H1 (cell line): ENCODE data around the gene ZBTB16. TPM values are rescaled to one million over a fixed set of nuclear protein-coding genes. Genes with fewer than 3 reads are reported as not detected.

ENCODE experiments used
- CTCF ChIA-PET: fragments of 300-600 bp; sonication (Branson Sonifier 250); formaldehyde crosslinking; loops from one replicate; lab custom pipeline; 2021; ENCODE audit not compliant: partially characterized antibody; lab: Charles Lee
- POLR2A ChIA-PET: fragments of 300-600 bp; sonication (Branson Sonifier 250); formaldehyde crosslinking; loops from one replicate; lab custom pipeline; 2021; ENCODE audit warnings: inconsistent platforms; ENCODE audit not compliant: partially characterized antibody; lab: Charles Lee
- DNase-seq, 2 experiments: peaks; one replicate each; pipeline versions ENCODE4 v3.0.0 to v3.0.0-alpha.2; 2010 to 2022; ENCODE audit warnings: low spot score in 2 of 2, low read depth in 1 of 2, mixed read lengths in 1 of 2
- FAIRE-seq: peaks from 2 replicates; lab custom pipeline; 2011; peaks lifted over from hg19 to GRCh38; lab: Jason Lieb, UNC
- H2AFZ ChIP-seq: 2 replicates; pipeline ENCODE4 v1.8.1; 2012; ENCODE audit warnings: low read length, inconsistent platforms
- H2AK5ac ChIP-seq: 2 replicates; pipeline ENCODE4 v1.6.1; 2013; ENCODE audit warnings: low read depth, low read length
- H2BK120ac ChIP-seq: replicated peaks from 2 replicates; pipeline ENCODE3; 2013; ENCODE audit warnings: low read depth, low read length, inconsistent platforms
- H2BK12ac ChIP-seq: 2 replicates; pipeline ENCODE4 v1.6.1; 2013; ENCODE audit warnings: low read depth, low read length
- H2BK15ac ChIP-seq: 2 replicates; pipeline ENCODE4 v1.6.1; 2013; ENCODE audit warnings: low read length
- H2BK20ac ChIP-seq: 2 replicates; pipeline ENCODE4 v1.6.1; 2013; ENCODE audit warnings: low read length
- H2BK5ac ChIP-seq: 2 replicates; pipeline ENCODE4 v1.6.1; 2013; ENCODE audit warnings: low read depth, low read length
- H3K14ac ChIP-seq: 2 replicates; pipeline ENCODE4 v1.6.1; 2013; ENCODE audit warnings: inconsistent platforms; ENCODE audit not compliant: insufficient read length
- H3K18ac ChIP-seq: 2 replicates; pipeline ENCODE4 v1.6.1; 2013; ENCODE audit warnings: low read length; ENCODE audit errors: extremely low read depth
- H3K23ac ChIP-seq: 2 replicates; pipeline ENCODE4 v1.6.1; 2013; ENCODE audit warnings: inconsistent platforms; ENCODE audit not compliant: insufficient read length
- H3K23me2 ChIP-seq: 2 replicates; pipeline ENCODE4 v1.6.1; 2013; ENCODE audit warnings: low read depth, low read length
- H3K27ac ChIP-seq: 2 replicates; pipeline ENCODE4 v1.6.1; 2011; ENCODE audit warnings: low read depth, low read length, inconsistent platforms
- H3K27me3 ChIP-seq, 4 experiments: replicated peaks in 1 of 4; 1 replicate in 1 of 4; 2 replicates in 3 of 4; pipeline versions ENCODE4 v1.6.1 to v1.8.1; 2011 to 2013; ENCODE audit warnings: low read length in 3 of 4, mild to moderate bottlenecking in 3 of 4, inconsistent platforms in 2 of 4, mixed read lengths in 2 of 4, moderate library complexity in 1 of 4; ENCODE audit not compliant: control insufficient read depth in 3 of 4, insufficient read depth in 3 of 4; ENCODE audit errors: extremely low read depth in 1 of 4
- H3K36me3 ChIP-seq, 4 experiments: 2 replicates each; pipeline versions ENCODE4 v1.6.1 to v1.8.1; 2011 to 2013; ENCODE audit warnings: mild to moderate bottlenecking in 4 of 4, low read length in 3 of 4, moderate library complexity in 2 of 4, control low read depth in 1 of 4, inconsistent platforms in 1 of 4; ENCODE audit not compliant: insufficient read depth in 4 of 4, control insufficient read depth in 2 of 4
- H3K4ac ChIP-seq: replicated peaks from 2 replicates; pipeline ENCODE3; 2013; ENCODE audit warnings: low read length, low read depth, mixed read lengths, inconsistent platforms; ENCODE audit not compliant: insufficient read length
- H3K4me1 ChIP-seq, 4 experiments: replicated peaks in 1 of 4; 1 replicate in 1 of 4; 2 replicates in 3 of 4; pipeline versions ENCODE4 v1.6.1 to v1.8.1; 2011 to 2013; ENCODE audit warnings: low read length in 3 of 4, inconsistent platforms in 2 of 4, mixed read lengths in 1 of 4; ENCODE audit not compliant: insufficient read depth in 4 of 4, control insufficient read depth in 3 of 4
- H3K4me2 ChIP-seq, 2 experiments: 2 replicates each; pipeline versions ENCODE4 v1.6.1 to v1.8.1; 2011 to 2013; ENCODE audit warnings: low read depth in 2 of 2, low read length in 2 of 2, control low read depth in 1 of 2, inconsistent platforms in 1 of 2, mild to moderate bottlenecking in 1 of 2; ENCODE audit not compliant: insufficient read depth in 1 of 2
- H3K4me3 ChIP-seq, 4 experiments: fragments of 200-600, 300-600 bp in 1 of 4; sonication (generic), shearing (Covaris generic), sonication (Bioruptor Twin) in 1 of 4; 2 replicates each; pipeline versions ENCODE4 v1.5.1 to v1.8.1; 2011 to 2016; ENCODE audit warnings: low read length in 4 of 4, low read depth in 3 of 4, control low read depth in 2 of 4, inconsistent platforms in 2 of 4, mild to moderate bottlenecking in 2 of 4, mixed read lengths in 1 of 4, moderate library complexity in 1 of 4; ENCODE audit not compliant: insufficient read depth in 2 of 4; ENCODE audit errors: extremely low read depth in 1 of 4
- H3K56ac ChIP-seq: replicated peaks from 2 replicates; pipeline ENCODE3; 2013; ENCODE audit warnings: low read depth, mild to moderate bottlenecking, mixed read lengths, low read length, inconsistent platforms; ENCODE audit not compliant: insufficient read length
- H3K79me1 ChIP-seq: 2 replicates; pipeline ENCODE4 v1.6.1; 2013; ENCODE audit warnings: low read depth, low read length, control low read depth
- H3K79me2 ChIP-seq, 2 experiments: 2 replicates each; pipeline versions ENCODE4 v1.6.1 to v1.8.1; 2012 to 2013; ENCODE audit warnings: low read length in 2 of 2, mild to moderate bottlenecking in 2 of 2, inconsistent platforms in 1 of 2; ENCODE audit not compliant: insufficient read depth in 2 of 2, control insufficient read depth in 1 of 2
- H3K9ac ChIP-seq, 4 experiments: replicated peaks in 1 of 4; 1 replicate in 1 of 4; 2 replicates in 3 of 4; pipeline versions ENCODE4 v1.6.1 to v1.8.1; 2011 to 2013; ENCODE audit warnings: low read depth in 3 of 4, low read length in 3 of 4, control low read depth in 2 of 4, mild to moderate bottlenecking in 2 of 4, moderate library complexity in 2 of 4, inconsistent platforms in 1 of 4; ENCODE audit errors: extremely low read depth in 1 of 4
- H3K9me3 ChIP-seq, 2 experiments: 2 replicates each; pipeline versions ENCODE4 v1.6.1 to v1.8.1; 2012 to 2013; ENCODE audit warnings: mild to moderate bottlenecking in 2 of 2, moderate library complexity in 2 of 2, control low read depth in 1 of 2, inconsistent platforms in 1 of 2, low read depth in 1 of 2, low read length in 1 of 2, mixed read lengths in 1 of 2; ENCODE audit not compliant: insufficient read depth in 2 of 2
- H4K20me1 ChIP-seq, 2 experiments: replicated peaks in 1 of 2; 2 replicates each; pipeline versions ENCODE3 to v1.8.1; 2011 to 2013; ENCODE audit warnings: inconsistent platforms in 2 of 2, low read length in 2 of 2, mild to moderate bottlenecking in 1 of 2; ENCODE audit not compliant: insufficient read depth in 2 of 2, control insufficient read depth in 1 of 2
- H4K5ac ChIP-seq: 2 replicates; pipeline ENCODE4 v1.6.1; 2013; ENCODE audit warnings: low read length, low read depth, mixed read lengths, inconsistent platforms; ENCODE audit not compliant: insufficient read length
- H4K8ac ChIP-seq: 2 replicates; pipeline ENCODE4 v1.8.0; 2013; ENCODE audit warnings: mild to moderate bottlenecking, moderate library complexity, low read length, inconsistent platforms; ENCODE audit not compliant: insufficient read depth; ENCODE audit errors: extremely low read depth
- H4K91ac ChIP-seq: replicated peaks from 2 replicates; pipeline ENCODE3; 2013; ENCODE audit warnings: low read length, mixed read lengths, inconsistent platforms; ENCODE audit not compliant: insufficient read length
- ASH2L ChIP-seq: fragments of 200-600, 300-600 bp; sonication (generic); IDR thresholded peaks from one replicate; pipeline ENCODE4 v1.7.1; 2017; ENCODE audit warnings: low read length
- CREB1 ChIP-seq: IDR thresholded peaks from 2 replicates; pipeline ENCODE4 v1.6.1; 2012; ENCODE audit warnings: inconsistent platforms
- E2F6 ChIP-seq: IDR thresholded peaks from 2 replicates; pipeline ENCODE4 v1.6.1; 2012; ENCODE audit warnings: inconsistent platforms
- GTF2F1 ChIP-seq: IDR thresholded peaks from 2 replicates; pipeline ENCODE4 v1.6.1; 2012; ENCODE audit warnings: low read depth, low read length, improper control_type of control experiment, borderline replicate concordance
- RFX5 ChIP-seq: IDR thresholded peaks from 2 replicates; pipeline ENCODE4 v1.6.1; 2011; ENCODE audit warnings: low read depth, low read length, improper control_type of control experiment, borderline replicate concordance
- SAP30 ChIP-seq: fragments of 300-600 bp; sonication (generic); IDR thresholded peaks from 2 replicates; pipeline ENCODE4 v1.7.1; 2012; ENCODE audit warnings: low read length, moderate library complexity, mild to moderate bottlenecking, inconsistent platforms; ENCODE audit not compliant: insufficient read depth, insufficient replicate concordance
- WGBS, 2 experiments: shearing (Covaris generic) in 1 of 2; methylation state at CpG; one replicate each; pipeline versions ENCODE4 v1.1.6 to v1.1.7; 2013 to 2015; ENCODE audit warnings: low lambda C conversion rate in 2 of 2, mixed read lengths in 2 of 2, inconsistent platforms in 1 of 2, low coverage in 1 of 2, missing lambda C conversion rate in 1 of 2; ENCODE audit not compliant: insufficient replicate concordance in 2 of 2, insufficient coverage in 1 of 2, insufficient read length in 1 of 2; ENCODE audit errors: extremely low coverage in 1 of 2, missing lambda C conversion rate in 1 of 2; 5-methylcytosine and 5-hydroxymethylcytosine counted together
- polyA plus RNA-seq, 7 experiments: library from polyadenylated mRNA; depleted of rRNA in 3 of 7; stranded (reverse) in 5 of 7; unstranded in 2 of 7; fragments of >200 nt in 5 of 7; fragments of 200-250 nt in 2 of 7; gene quantifications; 1 replicate in 5 of 7; 2 replicates in 1 of 7; 4 replicates in 1 of 7; pipeline versions ENCODE4 v1.2.1 to v1.2.3, GENCODE V29; 2011 to 2013; ENCODE audit warnings: missing spikeins in 2 of 7, mixed read lengths in 2 of 7
- total RNA-seq: library from RNA; stranded (reverse); fragmentation: NEBNext Ultra II Directional; extraction: Animal tissue kit (Norgen Biotek cat#: 25700); gene quantifications from 2 replicates; pipeline ENCODE4 v1.2.1, GENCODE V29; 2021

Gene ZBTB16
- total and polyA plus RNA-seq, 2 of the 8 experiments (the other 6 are each of a cell fraction or from before 2014, with no cell fraction given) = 0.12 to 0.61 TPM

GRCh38 chr11:114270531-114271270 lies 211.2 kb downstream of the ZBTB16 start:
- Histone ChIP-seq H3K56ac (no peak overlapping the region), H4K91ac (no peak overlapping the region), H3K9ac (no peak overlapping the region), H2AK5ac (no peak overlapping the region), H3K14ac (no peak overlapping the region), H2BK20ac (no peak overlapping the region), H3K9me3 (no peaks in the 10 kb centered on the region), H3K4me2 (no peak overlapping the region), H3K79me2 (no peaks in the 10 kb centered on the region), H4K5ac (no peak overlapping the region), H2BK15ac (no peak overlapping the region), H3K27me3 (peaks cover 0 to 1% (median 0%) of the 10 kb centered on the region in 4 experiments; a peak in 1 of 7 replicates), H2BK12ac (no peak overlapping the region), H3K23ac (no peak overlapping the region), H2BK120ac (no peak overlapping the region), H3K4ac (no peak overlapping the region), H2BK5ac (no peak overlapping the region), H4K8ac (no peak overlapping the region), H3K23me2 (no peaks in the 10 kb centered on the region), H3K18ac (no peak overlapping the region), H4K20me1 (no peaks in the 10 kb centered on the region), H2AFZ (no peak overlapping the region), H3K27ac (no peak overlapping the region), H3K4me1 (no peaks in the 10 kb centered on the region), H3K36me3 (no peaks in the 10 kb centered on the region), H3K79me1 (no peaks in the 10 kb centered on the region), H3K4me3 (no peak overlapping the region)
- no peak for FAIRE-seq
- ChIA-PET POLR2A (no interaction called here), CTCF (interaction anchor here (12.4 kb wide), 1 partner anchor 8 kb away, joined by 123 read pairs; no protein-coding TSS in a partner anchor)
- TF ChIP-seq GTF2F1 = no peak
- TF ChIP-seq ASH2L = no peak
- no peak for TF ChIP-seq RFX5
- no peak for TF ChIP-seq SAP30
- no peak for TF ChIP-seq E2F6
- no peak for TF ChIP-seq CREB1
- no peak for DNase-seq
- 90% methylated on average over 3 of the region's 5 CpGs; no CpG with 5 or more reads in 1 of the 2 experiments for WGBS, 2 experiments
